Skeletal muscle cell (primary cell): Measurements from ENCODE around the gene CPNE9.

Experiments used
- DNase-seq: peaks from one replicate; pipeline ENCODE4 v3.0.0-alpha.2; 2010; ENCODE audit warnings: low read depth
- H3K4me3 ChIP-seq: 2 replicates; pipeline ENCODE4 v1.5.1; 2011; ENCODE audit warnings: low read depth, mild to moderate bottlenecking, control low read depth, low read length, moderate library complexity

The CPNE9 gene

DNA sequence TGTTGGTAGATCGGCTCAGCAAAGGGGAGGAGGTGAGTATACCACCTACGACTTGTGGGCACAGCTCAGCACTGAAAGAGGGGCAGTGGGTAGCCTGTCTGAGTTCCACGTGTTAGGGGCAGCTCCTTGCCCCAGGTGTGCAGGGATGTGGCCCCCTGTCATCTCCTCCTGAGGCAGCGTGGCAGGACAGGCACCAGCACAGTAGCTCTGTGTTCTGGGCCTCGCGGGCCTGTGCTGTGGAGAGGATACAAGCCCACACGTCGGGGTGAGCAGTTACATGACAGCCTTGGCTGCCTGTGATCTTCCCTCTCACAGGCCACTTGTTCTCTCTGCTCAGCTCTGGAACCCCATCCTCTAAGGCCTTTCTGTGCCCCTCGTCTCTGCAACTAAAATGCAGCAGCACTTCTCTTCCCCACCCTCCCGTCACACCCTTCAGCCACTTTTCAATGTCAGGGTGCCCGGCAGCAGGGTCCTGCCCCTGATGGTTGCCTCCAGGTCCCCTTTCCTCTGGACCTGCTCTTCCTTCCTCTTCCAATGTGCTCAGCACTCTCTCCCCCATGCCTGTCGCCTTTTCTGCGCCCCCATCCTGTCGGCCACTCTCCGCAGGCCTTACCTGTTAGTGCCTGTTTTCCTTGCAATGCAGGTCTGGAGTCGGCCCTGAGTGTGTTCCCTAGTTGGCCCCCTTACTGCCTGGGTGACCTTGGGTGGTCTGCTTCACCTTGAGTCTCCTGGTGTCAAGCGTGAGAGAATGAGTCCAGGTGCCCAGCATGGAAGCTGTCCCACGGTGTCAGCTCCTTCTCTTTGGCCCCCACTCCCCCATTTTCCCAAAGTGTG, 18.2 kb upstream of the CPNE9 start:
- no peak overlapping the region for H3K4me3 ChIP-seq
- no peak for DNase-seq

DNA sequence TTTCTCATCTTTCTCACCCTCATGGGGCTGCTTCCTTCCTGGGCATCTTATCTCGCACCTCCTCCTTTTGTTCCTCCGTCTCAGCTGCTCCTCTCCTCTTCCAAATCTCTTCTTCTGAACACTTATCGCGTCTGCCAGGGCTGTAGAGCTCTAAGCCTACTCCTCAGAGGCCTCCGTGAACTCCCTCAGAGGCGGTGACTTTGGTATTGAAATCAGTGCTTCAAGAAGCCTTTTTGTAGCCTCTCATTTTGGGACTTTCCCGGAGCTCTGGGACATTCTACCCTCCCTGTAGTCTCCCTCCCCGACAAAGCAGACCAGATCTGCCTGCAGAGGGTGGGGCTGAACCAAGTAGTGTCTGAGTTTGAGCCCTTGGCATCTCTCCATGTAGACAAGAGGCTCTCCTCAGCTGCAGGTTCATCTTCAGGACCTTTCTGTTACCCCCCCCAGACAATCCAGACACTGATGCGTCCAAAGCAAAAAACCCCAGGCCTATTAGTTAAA, 17.5 kb upstream of the CPNE9 start:
- no peak overlapping the region for H3K4me3 ChIP-seq
- no peak for DNase-seq

DNA sequence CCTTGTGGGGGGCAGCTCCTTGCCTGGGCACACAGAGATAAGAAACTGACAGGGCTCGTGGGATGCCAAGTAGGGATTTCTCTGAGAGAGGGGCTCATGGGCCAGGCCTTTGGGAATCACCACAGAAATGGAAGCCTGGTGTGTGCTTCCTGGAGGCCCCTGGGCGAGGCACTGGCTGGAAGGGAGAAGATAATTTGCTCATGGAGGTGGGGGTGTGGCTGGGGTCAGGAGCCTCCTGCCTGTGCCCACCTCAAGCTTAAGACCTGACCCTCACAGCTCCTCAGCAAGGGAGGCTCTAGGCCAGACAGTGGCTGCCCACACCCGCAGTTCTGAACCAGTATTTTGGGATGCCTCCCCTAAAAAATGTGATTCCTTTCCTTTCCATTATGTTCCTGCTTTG, 16.9 kb upstream of the CPNE9 start:
- H3K4me3 ChIP-seq, result no peak overlapping the region
- DNase-seq, result no peak

GRCh38 chr3:9687514-9687913, 16.1 kb upstream of the CPNE9 start:
- no peak for DNase-seq
- H3K4me3 ChIP-seq, result no peak overlapping the region

- no peak overlapping the region for H3K4me3 ChIP-seq
- no peak for DNase-seq
Measured at GRCh38 chr3:9688961-9689360, 14.7 kb upstream of the CPNE9 start.

DNA sequence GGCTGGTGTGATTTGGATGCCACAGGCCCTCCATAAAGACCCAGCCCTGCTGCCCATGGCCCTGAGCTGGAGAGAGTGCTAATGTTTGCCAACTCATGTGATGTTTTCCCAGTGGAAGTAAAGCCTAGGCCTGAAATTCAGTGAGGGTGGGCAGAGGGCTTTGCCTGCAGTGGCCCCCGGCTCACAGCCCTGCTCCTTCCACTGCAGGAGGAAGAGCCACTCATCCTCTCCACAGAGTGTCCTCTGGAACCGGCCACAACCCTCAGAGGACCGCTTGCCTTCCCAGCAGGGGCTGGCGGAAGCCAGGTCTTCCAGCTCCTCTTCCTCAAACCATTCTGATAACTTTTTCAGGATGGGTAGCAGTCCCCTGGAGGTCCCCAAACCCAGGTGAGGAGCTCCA, 13.9 kb upstream of the CPNE9 start:
- no peak for DNase-seq
- no peak overlapping the region for H3K4me3 ChIP-seq

- H3K4me3 ChIP-seq, result no peak overlapping the region
- peak; percentile 5 for DNase-seq
Measured at GRCh38 chr3:9690451-9691450, 12.9 kb upstream of the CPNE9 start.

DNA sequence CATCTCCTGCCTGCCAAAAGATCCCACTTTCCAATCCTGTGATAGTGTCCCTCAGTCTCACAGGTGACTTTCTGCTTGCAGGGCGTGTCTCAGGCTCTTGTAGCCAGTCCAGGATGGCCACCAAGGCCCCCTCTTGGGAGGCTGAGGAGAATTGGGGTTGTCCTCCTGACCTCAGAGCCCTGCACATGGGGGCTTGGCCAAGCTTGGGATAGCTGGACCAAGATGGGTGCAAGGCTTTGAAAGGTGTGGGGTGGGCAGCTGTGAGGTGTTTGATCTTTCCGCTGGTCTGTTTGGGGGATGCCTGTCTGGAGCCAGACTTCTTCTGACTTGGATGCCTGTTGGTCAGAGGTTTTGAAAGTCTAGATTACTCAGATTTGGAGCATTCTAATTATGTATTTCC, 12.0 kb upstream of the CPNE9 start:
- no peak for DNase-seq
- no peak overlapping the region for H3K4me3 ChIP-seq

GRCh38 chr3:9692416-9692815, 11.2 kb upstream of the CPNE9 start:
- no peak overlapping the region for H3K4me3 ChIP-seq
- DNase-seq, result no peak

GRCh38 chr3:9695345-9695744, 8.3 kb upstream of the CPNE9 start:
- no peak overlapping the region for H3K4me3 ChIP-seq
- no peak for DNase-seq

GRCh38 chr3:9695746-9696145, 7.9 kb upstream of the CPNE9 start:
- no peak for DNase-seq
- H3K4me3 ChIP-seq, result no peak overlapping the region

- DNase-seq, result no peak
Measured at GRCh38 chr3:9696480-9697220, 7.0 kb upstream of the CPNE9 start.

GRCh38 chr3:9697892-9698291, 5.7 kb upstream of the CPNE9 start:
- no peak for DNase-seq
- no peak overlapping the region for H3K4me3 ChIP-seq

More at GRCh38 chr3:9696480-9697220, 7.0 kb upstream of the CPNE9 start:
- no peak overlapping the region for H3K4me3 ChIP-seq

GRCh38 chr3:9698293-9698692, 5.3 kb upstream of the CPNE9 start:
- DNase-seq, result no peak

DNA sequence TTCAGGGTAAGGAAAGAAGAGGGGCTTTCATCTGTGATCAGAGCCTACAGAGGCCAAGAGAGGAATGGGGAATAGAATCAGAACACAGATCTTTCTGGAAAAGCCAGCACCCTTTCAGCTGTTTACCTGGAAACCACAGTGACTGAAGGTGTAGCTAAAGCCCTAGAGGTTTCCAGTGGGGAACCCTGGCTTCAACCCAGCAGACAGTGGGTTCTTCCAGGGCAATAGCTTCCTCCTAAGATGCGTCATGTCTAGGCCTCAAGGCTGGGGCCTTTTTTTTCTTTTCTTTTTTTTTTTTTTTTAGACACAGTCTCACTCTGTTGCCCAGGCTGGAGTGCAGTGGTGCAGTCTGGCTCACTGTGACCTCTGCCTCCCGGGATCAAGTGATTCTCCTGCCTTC, 3.1 kb upstream of the CPNE9 start:
- no peak overlapping the region for H3K4me3 ChIP-seq
- no peak for DNase-seq

More at GRCh38 chr3:9698293-9698692, 5.3 kb upstream of the CPNE9 start:
- no peak overlapping the region for H3K4me3 ChIP-seq

GRCh38 chr3:9701006-9701405, 2.6 kb upstream of the CPNE9 start:
- H3K4me3 ChIP-seq, result no peak overlapping the region
- no peak for DNase-seq

DNA sequence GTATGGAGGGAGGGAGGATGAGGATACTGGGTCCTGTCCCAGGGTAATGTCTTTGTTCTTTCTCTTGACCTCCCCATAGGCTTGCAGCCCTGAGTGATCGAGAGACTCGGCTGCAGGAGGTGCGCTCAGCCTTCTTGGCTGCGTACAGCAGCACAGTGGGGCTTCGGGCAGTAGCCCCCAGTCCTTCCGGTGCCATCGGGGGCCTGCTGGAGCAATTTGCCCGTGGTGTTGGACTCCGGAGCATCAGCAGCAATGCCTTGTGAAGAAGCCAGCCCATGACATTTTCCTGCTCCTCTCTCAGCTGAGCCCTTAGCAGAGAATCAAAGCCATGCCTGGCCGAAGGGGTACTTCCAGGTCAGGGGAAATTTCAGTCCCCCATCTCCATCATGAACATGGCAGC, 1.9 kb upstream of the CPNE9 start:
- DNase-seq, result no peak
- no peak overlapping the region for H3K4me3 ChIP-seq

- no peak for DNase-seq
- no peak overlapping the region for H3K4me3 ChIP-seq
Measured at GRCh38 chr3:9703240-9703639, 393 bp upstream of the CPNE9 start.
